ENCODE results near the gene EPX.

The EPX gene

DNA sequence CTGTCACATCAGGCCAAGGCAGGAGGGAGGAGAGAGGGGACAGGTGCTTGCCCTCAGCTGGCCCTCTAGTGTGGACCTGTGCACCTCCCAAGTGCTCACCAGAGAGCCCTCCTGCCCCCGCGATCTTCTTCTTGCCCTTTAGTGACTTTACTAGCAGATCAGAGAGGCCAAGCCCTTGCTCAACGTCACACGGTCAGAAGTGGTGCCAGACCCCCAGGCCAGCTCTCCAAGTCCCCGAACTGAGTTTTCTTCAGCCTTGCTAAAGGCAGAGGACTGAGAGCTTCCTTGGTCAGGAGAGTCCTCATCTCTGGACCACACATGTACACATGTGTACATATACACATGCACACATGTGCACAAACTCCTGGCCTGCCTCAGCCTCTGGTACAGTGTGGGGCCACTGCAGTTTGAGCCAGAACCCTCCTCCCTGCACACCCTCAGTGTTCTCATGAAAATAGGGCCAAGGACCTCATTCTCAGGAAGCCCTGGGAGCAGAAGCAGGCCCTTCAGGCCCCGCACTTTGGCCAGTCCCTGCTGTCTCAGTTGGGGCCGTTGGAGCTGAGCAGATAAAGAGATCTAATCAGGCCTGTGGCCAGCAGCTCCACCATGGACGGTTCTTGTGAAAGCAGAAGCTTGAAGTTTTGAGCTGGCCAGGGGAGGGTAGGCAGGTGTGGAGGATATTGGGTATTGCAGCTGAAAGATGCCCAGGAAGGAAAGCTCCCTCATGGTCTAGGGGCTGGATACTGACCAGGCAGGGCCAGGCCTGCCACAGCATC, 7.4 kb upstream of the EPX start:
- DNase-seq (ENCODE audit: low spot score): no peak

DNA sequence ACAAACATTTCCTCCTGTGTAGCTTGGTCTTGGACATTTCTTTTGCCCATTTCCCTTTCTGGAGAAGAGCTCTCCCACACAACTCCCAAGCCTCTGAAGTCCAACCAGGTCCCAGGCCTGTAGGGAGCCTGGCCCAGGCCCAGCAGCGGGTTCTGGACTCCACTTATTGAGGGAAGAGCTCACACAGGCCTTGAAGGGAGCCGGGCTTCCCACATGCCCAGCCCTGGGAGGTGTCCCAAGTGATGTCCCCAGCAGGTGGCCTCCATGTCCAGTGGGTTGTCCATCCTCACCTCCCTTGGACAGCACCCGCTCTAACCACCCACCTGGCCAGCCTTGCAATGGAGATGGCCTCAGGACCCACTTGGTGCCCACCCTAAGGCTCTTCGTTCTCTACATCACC, 5.9 kb upstream of the EPX start:
- no peak for DNase-seq (ENCODE audit: low spot score)

DNA sequence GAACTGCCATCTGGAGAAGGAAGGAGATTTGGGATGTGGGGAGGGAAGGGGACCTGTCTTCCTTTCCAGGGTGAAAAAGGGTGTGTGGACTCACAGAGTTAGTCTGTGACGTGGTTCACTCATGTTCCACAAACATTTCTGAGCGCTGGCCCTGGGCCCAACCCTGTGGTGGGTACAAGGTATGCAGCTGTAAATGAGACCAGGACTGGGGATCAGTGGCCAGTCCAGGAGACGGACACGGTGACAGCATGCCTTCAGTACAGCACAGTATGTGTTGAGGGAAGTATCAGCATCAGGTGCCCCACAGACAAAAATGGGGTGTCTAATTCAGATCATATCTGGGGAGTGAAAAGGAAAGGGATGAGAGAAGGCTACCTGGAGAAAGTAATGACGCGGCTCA, 5.5 kb upstream of the EPX start:
- DNase-seq (ENCODE audit: low spot score): no peak

DNA sequence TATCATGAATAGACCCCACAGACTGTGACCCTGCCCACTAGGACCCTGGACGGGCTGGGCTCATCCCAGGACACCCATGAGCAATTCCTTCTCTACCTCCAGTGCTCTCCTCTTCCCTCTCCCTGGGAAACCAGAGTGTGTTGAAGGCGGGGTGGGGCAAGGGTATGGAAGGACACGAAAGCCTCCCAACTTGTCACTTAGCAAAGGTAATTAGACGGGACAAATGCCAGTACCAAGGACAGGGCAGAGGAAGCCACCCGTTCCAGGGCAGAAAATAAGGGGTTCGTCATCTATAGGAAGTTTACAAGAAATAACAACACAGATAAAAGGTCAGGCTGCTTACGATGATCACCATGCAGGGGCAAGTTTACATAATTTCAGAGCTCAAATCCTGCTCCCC, 4.9 kb upstream of the EPX start:
- DNase-seq (ENCODE audit: low spot score): no peak

DNA sequence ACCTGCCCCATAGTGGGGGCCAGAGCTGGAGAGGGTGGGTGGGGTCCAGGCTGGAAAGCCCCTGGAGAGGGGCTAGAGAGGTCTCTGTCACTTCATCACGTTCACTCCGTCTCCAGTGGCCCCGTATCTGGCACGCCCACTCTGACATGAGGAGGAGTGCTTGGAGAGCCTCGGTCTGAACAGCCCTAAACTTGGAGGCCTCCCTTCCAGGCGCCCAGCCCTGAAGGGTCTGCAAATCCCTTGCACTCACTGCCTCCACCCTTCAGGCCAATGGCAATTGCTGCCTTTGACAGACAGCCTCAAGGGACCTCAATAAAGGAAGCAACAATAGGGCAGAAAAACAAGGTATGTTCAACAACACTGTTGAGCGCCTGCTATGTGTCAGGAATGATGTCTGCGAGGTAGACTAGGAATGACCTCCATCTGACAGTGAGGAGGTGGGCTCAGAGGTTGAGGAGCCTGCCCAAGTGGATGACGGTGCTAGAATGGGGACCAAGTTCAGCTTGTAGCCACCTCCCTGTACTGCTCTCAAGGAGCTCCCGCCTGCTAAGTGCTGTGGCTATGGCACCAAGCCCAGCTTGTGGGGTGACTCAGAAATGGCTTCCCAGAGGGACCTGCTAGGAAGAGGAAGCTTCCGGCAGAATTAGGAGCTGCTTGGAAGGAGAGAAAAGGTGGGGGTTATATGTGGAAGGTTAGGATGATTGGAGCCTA, 2.9 kb upstream of the EPX start:
- peak; percentile 58 for DNase-seq (ENCODE audit: low spot score)

DNA sequence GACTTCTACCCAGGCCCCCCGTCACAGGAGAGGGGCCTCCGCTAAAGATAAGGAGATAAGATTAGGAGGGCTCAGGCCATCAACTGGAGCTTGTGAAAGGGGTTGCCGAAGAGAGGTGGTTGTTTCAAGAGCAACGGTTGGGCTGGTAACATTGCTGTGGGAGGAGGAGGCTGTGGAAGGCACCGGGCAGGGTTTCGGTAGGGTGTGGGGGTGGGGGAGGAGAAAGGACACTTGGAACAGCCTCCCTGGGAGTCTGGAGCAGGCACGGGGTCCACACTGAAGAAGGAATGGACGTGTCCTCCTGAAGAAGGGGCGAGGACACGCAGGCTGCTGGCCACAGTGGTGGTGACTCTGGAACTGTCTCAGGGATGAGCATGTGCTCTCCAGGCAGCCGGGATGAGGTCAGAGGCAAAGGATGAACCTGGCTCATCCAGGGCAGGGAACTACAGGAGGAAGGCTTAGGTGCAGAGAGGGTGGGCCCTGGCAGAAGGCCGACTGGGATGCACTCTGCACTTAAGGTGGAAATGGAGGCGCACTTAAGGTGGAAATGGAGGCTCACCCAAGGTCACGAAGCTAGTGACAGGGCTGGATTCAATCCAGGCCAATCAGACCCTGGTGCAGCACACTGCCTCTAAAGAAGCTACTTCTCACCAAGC, 1.2 kb upstream of the EPX start:
- no peak for DNase-seq (ENCODE audit: low spot score)

DNA sequence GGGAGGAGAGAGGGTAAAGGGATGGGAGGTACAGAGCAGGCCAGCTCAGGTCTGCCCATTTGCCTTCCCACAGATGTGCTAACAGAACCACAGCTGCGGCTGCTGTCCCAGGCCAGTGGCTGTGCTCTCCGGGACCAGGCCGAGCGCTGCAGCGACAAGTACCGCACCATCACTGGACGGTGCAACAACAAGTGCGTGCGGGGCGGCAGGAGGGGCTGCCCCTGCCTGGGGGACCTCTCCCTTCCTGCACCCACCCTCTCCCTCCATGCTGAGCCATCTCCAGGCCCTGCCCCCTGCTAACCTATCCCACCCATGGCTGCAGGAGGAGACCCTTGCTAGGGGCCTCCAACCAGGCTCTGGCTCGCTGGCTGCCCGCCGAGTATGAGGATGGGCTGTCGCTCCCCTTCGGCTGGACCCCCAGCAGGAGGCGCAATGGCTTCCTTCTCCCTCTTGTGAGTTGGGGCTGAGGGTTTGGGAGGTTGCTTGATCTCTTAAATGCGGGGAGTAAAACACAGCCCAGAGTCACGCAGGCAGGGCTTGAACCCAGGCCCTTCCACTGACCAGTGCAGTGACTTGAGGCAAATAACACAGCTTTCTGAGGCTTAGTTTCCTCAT, 1.2 kb downstream of the EPX start:
- no peak for DNase-seq (ENCODE audit: low spot score)

DNA sequence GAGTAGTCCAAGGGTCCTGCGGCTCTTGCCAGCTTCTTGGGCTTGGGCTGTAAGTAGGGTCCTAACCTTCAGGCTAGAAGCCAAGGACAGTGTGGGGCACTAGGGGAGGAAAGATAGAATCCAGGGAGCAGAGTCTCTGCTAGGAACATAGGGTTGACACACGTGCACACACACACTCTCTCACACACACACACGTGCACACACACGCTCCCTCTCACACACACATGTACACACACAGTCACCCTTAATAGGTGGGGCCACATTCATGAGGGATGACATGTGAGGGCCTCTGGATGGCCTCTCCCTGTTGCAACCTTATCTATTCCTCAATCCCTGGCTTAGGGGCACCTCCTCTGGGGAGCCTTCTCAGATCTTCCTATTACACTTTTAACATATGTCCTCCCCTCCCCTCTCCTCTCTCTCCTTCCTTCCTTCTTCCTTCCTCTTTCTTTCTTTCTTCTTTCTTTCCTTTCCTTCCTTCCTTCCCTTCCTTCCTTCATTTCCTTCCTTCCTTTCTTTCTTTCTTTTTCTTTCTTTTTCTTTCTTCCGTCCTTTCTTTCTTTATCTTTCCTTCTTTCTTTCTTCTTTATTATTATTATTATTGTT, 3.1 kb downstream of the EPX start:
- no peak for DNase-seq (ENCODE audit: low spot score)

DNA sequence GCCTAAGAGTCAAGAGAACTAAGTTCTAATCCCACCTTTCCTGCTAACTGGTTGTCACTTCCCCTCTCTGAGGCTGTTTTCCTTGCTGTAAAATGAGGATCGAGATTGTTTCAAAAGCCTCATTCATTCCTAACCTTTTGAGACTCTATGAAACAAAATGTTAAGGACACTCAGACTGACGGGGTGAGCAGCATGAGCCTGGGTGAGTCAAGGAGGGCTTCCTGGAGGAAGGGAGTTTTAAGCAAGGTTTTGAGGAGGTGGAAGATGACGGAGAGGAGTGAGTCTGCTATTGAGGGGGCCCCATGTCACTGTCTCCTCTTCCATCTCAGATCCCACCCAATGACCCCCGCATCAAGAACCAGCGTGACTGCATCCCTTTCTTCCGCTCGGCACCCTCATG, 4.1 kb downstream of the EPX start:
- no peak for DNase-seq (ENCODE audit: low spot score)

DNA sequence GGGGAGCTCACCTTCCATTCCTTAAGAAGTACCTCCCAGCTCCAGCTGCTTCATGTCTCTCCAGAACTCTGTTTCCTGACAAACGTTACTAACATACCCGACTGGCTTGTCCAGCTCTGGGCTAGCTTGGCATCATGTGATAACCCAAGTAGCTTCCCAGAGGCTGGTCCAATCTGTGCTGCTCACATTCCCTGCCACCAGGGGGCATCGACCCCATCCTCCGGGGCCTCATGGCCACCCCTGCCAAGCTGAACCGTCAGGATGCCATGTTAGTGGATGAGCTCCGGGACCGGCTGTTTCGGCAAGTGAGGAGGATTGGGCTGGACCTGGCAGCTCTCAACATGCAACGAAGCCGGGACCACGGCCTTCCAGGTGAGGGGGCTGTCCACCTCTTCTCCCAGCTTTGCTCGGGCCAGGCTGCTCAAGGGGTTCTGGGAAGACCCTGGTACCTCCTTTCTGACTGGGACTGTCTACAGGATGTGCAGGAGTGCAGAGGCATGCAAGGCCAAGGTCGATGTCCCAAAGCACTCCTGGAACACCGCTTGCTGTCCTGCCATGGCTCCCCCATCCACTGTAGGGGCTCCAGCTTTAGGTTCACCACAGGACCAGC, 7.6 kb downstream of the EPX start:
- peak; percentile 56 for DNase-seq (ENCODE audit: low spot score)

DNA sequence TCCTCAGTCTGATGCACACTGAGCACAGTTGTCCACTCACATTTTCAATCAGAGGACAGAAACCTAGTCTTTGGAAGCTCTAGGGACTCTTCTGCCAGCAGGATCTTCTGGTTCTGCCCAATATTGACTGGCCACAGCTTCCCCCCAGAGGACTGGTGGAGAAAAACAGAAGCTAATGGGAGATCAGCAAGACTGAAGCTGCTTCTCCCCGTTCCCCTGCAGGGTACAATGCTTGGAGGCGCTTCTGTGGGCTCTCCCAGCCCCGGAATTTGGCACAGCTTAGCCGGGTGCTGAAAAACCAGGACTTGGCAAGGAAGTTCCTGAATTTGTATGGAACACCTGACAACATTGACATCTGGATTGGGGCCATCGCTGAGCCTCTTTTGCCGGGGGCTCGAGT, 10.3 kb downstream of the EPX start:
- DNase-seq (ENCODE audit: low spot score): no peak

DNA sequence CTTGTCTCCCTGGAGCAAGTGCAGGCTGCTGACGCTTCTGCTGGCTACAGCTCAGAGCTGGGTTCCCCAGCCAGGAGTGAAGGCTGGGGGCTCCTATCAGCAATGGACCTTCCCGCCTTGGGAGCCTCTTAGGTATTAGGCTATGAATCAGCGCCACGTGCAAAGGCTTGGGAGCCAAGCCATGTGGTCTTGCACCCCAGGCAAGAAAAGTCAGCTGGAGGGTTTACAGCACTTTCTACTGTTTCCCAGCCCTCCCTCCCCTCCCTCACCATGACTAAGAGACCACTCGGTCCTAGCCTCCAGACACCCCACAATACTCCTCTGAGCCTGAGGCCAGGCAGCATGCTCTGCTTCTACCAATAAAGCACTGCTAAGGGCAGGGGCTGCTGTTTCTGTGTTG, 12.3 kb downstream of the EPX start:
- DNase-seq (ENCODE audit: low spot score): no peak

DNA sequence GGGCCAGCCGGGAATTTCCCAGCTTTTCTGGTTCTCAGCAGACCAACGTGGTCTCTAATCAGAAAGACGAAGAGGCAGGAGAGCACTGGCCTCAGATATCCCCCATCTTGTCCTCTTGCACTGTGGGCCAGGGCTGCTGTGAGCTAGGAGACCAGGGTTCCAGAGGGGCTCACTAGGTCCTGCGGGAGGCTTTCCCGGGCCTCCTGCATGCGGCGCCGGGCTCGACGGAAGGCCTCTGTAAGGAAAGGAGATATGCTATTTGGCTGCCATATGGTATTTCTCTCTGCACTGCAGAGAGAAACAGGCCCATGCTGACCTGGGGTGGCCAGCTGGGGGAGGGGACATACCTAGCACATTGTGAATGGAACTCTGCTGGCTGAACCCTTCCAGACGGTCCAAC, 13.4 kb downstream of the EPX start:
- DNase-seq (ENCODE audit: low spot score): no peak

DNA sequence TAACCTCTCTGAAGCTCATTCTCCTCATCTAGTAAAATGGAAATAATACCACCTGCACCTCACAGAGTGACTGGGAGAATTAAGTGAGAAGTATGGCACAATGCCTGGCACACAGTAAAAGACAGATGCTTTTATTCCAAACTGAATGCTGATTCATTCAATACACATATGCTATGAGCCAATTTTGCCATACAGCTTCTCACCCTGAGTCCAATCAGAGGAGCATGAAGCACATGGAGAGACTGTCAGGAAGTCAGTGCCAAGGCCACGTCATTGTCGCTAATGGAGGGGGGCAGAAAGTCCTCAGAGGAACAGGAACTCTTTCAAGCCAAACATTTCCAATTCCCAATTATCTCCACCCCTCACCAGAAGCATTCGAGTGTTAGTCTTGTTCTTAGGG, 14.9 kb downstream of the EPX start:
- DNase-seq (ENCODE audit: low spot score): no peak

DNA sequence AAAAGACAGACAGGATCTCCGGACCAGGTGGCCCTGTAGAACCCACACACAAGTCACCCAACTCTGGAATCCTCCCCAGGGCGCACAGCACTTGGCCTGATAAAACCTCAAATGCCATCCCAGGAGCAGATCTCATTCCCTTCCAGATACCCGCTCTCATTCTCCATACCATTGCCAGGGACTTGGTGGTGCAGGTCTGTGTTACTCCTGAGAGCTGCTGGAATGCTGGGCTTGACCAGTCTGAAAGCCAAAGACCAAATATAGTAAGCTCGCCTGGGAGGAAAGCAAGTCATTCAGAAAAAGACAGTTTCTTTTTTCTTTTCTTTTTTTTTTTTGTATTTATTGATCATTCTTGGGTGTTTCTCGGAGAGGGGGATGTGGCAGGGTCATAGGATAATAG, 15.8 kb downstream of the EPX start:
- DNase-seq (ENCODE audit: low spot score): no peak

DNA sequence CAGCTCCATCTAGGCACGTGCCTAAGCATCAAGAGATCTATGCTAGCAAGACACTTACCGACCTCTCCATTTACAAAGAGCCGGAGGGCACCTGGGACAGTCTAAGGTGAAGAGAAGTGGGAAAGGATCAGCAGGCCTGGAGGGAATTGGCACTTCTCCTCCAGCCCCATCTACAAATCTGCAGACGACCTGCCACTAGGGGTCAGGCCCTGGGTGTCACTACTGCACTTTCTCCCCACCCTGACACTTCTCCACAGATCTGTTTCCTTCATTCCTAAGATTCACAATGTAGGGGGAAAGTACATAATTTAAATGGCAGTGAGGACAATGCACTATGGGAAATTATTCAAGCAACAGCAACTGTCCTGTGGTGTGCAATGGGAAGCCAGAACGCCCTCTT, 18.4 kb downstream of the EPX start:
- DNase-seq (ENCODE audit: low spot score): no peak

DNA sequence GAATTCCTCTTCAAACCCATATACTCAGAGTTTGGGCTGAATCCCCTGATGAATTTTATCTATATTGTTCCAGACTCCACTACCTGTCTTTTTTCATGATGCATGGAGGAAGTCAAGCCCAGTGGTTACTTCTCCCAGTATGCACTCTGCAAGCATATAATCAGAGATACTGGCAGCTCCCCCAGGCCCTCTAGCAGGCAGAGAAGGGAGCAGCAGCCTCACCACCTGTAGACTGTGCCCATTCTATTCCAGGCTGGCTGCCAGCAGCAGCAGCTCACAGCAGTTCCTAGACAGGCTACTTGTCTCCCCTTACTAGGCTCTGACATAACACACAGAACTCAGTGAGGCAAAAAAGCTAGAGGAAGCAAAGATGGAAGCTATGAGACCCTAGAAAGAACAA, 23.2 kb downstream of the EPX start:
- peak; percentile 56 for DNase-seq (ENCODE audit: low spot score)

DNA sequence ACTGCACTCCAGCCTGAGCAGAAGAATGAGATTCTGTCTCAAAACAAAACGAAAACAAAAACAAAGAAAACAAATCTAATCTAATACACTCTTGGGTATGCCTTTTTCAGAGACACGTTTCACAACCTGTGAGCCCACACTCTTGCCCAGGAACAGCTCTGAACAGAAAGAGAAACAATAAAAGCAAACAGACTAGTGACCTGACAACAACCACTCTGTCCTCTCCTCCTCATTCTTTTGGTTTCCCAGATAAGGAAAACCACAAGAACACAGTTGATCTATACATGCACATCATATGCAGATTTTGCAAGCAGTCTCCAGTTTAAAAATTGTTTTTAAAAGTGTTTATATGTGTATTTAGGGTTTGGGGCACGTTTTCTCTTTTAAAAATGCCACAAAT, 25.2 kb downstream of the EPX start:
- no peak for DNase-seq (ENCODE audit: low spot score)

DNA sequence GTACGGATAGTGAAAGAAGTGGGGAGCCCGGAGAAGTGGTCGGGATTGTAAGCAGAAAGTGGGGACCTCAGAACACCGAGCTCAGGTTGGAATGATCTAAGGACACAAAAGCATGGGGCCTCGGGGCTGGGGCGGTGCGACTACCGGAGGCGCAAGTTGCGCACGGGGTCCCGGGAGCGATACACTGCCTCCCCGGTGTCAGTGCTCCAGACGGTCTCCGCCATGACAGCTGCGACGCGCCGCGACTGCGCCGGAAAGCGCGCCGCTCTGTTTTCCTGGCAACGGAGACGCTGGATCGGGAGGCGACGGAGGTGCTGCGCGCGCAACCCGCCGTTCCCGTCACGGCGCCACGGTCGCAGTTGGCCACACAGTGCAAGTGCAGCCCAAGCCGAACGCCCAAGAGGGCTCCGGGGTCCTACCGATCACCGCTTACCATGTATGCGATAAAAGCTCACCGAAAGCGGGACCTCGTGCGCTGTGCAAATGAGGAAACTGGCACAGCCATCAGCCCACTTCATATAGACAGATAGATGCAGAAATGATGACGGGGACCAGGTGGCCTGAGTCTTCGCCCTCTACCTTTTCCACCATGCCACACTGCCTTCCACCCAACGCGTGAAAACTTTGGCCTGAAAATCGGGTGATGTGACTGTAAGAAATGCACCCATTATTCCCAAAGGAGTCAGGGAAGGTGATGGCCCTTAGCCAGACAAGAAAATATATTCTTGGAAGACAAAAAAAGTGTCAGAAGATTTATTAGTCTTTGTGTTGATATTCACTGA, 26.7 kb downstream of the EPX start, which contains the start of gene MKS1:
MKS1 (minus strand) TSS at position 249 of the 782 bp plus-strand sequence; CDS start at position 224, 25 bp downstream.
- peak; percentile 93 for DNase-seq (ENCODE audit: low spot score)

DNA sequence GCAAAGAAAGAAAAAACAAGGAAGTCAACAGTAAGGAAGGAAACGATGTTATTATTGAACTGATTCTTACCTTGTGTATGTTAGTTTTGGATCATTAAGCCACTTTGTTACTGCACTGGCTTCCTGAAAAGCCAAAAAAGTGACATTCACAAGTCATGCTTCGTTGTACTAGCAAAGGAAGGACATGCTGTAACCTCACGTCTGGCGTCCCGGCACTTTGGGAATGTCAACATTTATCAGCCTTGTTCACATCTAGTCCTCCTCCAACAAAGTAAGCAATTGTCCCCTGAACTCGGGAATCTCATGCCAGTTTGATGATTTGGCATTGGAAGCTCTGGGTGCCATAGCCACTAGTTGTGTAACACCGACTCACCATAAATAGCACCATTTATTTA, 27.3 kb downstream of the EPX start:
- DNase-seq (ENCODE audit: low spot score): peak; percentile 9

DNA sequence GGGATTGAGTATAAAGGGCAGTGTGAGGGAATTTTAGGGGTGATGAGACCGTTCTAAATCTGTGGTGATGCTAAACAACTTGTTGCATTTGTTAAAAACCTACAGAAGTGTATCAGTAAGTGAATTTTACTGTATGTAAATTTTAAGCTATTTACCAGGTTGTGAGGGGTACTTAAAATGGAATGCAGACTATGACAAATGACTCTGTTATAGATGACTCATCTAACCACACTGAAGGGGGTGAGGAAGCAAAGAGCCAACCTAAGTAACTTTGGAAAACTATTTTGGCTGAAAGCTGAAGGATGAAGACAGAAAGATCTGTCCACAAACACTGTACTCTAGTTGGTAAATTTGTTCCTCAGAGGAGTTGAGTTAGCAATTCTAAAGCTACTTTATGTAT, 31.8 kb downstream of the EPX start:
- peak; percentile 82 for DNase-seq (ENCODE audit: low spot score)
